ENCODE data around the gene PYM1.

DNA sequence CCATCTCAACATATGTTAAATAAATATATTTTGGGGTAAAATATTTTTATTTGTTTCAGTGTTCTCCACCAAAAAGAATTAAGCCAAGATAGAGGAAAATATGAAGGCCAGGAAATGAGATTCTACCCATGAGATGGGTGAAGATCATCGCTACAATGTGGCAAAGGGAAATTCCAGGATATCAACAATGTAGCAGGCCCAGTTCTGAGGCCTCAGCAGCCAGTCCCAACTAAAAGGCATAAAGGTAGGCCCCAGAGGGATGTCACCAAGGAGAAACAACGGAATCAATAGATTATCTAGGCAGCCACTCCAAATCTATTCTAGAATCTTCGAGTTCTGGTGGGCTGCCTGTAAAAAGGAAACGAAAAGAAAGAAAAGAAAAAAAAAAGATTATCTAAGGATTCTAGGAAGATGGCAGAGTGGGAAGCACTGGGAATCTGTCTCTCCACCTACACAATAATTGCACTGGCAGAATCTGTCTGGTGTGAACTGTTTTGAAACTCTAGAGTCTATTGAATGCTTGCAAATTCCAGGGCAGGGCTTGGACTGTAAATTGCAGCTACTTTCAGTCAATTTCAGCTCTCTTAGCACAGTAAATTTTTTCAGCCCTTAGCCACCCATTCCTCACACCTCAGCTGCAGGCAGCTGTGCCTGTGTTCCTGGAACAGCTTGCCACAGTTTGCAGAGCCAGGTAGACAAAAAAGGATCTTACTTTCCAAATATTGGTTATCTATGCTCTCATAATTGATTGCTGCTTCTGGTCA lies 51.8 kb downstream of the PYM1 start:
- TF ChIP-seq, protein P1, sequence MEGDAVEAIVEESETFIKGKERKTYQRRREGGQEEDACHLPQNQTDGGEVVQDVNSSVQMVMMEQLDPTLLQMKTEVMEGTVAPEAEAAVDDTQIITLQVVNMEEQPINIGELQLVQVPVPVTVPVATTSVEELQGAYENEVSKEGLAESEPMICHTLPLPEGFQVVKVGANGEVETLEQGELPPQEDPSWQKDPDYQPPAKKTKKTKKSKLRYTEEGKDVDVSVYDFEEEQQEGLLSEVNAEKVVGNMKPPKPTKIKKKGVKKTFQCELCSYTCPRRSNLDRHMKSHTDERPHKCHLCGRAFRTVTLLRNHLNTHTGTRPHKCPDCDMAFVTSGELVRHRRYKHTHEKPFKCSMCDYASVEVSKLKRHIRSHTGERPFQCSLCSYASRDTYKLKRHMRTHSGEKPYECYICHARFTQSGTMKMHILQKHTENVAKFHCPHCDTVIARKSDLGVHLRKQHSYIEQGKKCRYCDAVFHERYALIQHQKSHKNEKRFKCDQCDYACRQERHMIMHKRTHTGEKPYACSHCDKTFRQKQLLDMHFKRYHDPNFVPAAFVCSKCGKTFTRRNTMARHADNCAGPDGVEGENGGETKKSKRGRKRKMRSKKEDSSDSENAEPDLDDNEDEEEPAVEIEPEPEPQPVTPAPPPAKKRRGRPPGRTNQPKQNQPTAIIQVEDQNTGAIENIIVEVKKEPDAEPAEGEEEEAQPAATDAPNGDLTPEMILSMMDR (IDR thresholded peaks at IDR 0.05; ENCODE audit: insufficient read depth, low read length, poor library complexity, severe bottlenecking): no peak
- no peak for TF ChIP-seq EZH2phosphoT487 (conservative IDR thresholded peaks at IDR 0.05; ENCODE audit: low read length)

Data from SU-DHL-6 (cell line).